HEK293 (cell line): ENCODE data around the gene SPAG5.

Experiments used
- CTCF ChIA-PET: fragments of 350-600 bp; formaldehyde crosslinking; extraction: SDS; loops from one replicate; lab custom pipeline; 2021; ENCODE audit warnings: antibody characterized with exemption; lab: Yijun Ruan, JAX
- POLR2A ChIA-PET: fragments of 300-600 bp; formaldehyde crosslinking; extraction: SDS; loops from one replicate; lab custom pipeline; 2020; ENCODE audit warnings: antibody characterized with exemption, inconsistent platforms; lab: Yijun Ruan, JAX
- H3K27ac ChIP-seq: fragments of 200-500 bp; sonication (Bioruptor generic); 2 replicates; pipeline ENCODE4 v1.5.1; 2014; ENCODE audit warnings: low read depth, low read length, control low read depth, inconsistent platforms; ENCODE audit errors: extremely low read depth
- H3K36me3 ChIP-seq, 2 experiments: fragments of 200-500 bp in 1 of 2; sonication (Bioruptor generic) in 1 of 2; 1 replicate in 1 of 2; 2 replicates in 1 of 2; pipeline ENCODE4 v1.5.1; 2014 to 2017; ENCODE audit warnings: inconsistent platforms in 2 of 2, low read length in 2 of 2; ENCODE audit not compliant: control insufficient read depth in 2 of 2, insufficient read depth in 1 of 2
- H3K4me1 ChIP-seq: fragments of 200-500 bp; sonication (Bioruptor generic); 2 replicates; pipeline ENCODE4 v1.5.1; 2014; ENCODE audit warnings: mild to moderate bottlenecking, low read length, inconsistent platforms; ENCODE audit not compliant: control insufficient read depth, insufficient read depth
- H3K4me3 ChIP-seq: 2 replicates; pipeline ENCODE4 v1.5.1; 2011; ENCODE audit warnings: low read depth, mild to moderate bottlenecking, control low read depth, low read length, moderate library complexity
- H3K9me3 ChIP-seq: fragments of 200-500 bp; sonication (Bioruptor generic); 2 replicates; pipeline ENCODE4 v1.5.1; 2014; ENCODE audit warnings: low read depth, low read length, inconsistent platforms; ENCODE audit not compliant: control insufficient read depth, insufficient read depth
- CTCF ChIP-seq: fragments of 450-650 bp; formaldehyde crosslinking; IDR thresholded peaks from 2 replicates; pipeline ENCODE4 v1.5.1; 2016; ENCODE audit warnings: missing biosample characterization, missing genetic modification characterization
- EGR2 ChIP-seq: fragments of 450-650 bp; formaldehyde crosslinking; IDR thresholded peaks from 2 replicates; pipeline ENCODE4 v1.5.1; 2016; ENCODE audit warnings: low read depth, missing biosample characterization, missing genetic modification characterization
- FEZF1 ChIP-seq: fragments of 450-650 bp; formaldehyde crosslinking; IDR thresholded peaks from 2 replicates; pipeline ENCODE4 v1.5.1; 2016; ENCODE audit warnings: missing biosample characterization, missing genetic modification characterization
- GLIS1 ChIP-seq: fragments of 450-650 bp; formaldehyde crosslinking; IDR thresholded peaks from 2 replicates; pipeline ENCODE4 v1.5.1; 2016; ENCODE audit warnings: missing biosample characterization, missing genetic modification characterization
- HOXC10 ChIP-seq: sonication (generic); formaldehyde crosslinking; IDR thresholded peaks from 2 replicates; pipeline ENCODE4 v1.8.1; 2023; ENCODE audit warnings: mild to moderate bottlenecking, missing genetic modification reagents
- HOXD13 ChIP-seq: sonication (generic); formaldehyde crosslinking; IDR thresholded peaks from 2 replicates; pipeline ENCODE4 v1.8.0; 2022; ENCODE audit warnings: missing genetic modification reagents, borderline replicate concordance
- KLF10 ChIP-seq: fragments of 450-650 bp; IDR thresholded peaks from 2 replicates; pipeline ENCODE4 v1.5.1; 2018; ENCODE audit warnings: missing biosample characterization, mild to moderate bottlenecking, missing genetic modification characterization
- KLF8 ChIP-seq: fragments of 450-650 bp; formaldehyde crosslinking; IDR thresholded peaks from 2 replicates; pipeline ENCODE4 v1.5.1; 2016; ENCODE audit warnings: missing biosample characterization, missing genetic modification characterization
- OSR2 ChIP-seq: fragments of 450-650 bp; formaldehyde crosslinking; IDR thresholded peaks from 2 replicates; pipeline ENCODE4 v1.5.1; 2016; ENCODE audit warnings: missing biosample characterization, missing genetic modification characterization
- PRDM1 ChIP-seq: fragments of 450-650 bp; formaldehyde crosslinking; IDR thresholded peaks from 2 replicates; pipeline ENCODE4; 2016; ENCODE audit warnings: missing biosample characterization, missing genetic modification characterization
- SETDB1 ChIP-seq: IDR thresholded peaks from one replicate; pipeline ENCODE4 v1.6.1; 2017; ENCODE audit warnings: mild to moderate bottlenecking, low read length, moderate library complexity, mixed read lengths; ENCODE audit not compliant: insufficient read length
- ZBTB1 ChIP-seq: fragments of 450-650 bp; formaldehyde crosslinking; IDR thresholded peaks from 2 replicates; pipeline ENCODE4 v1.5.1; 2016; ENCODE audit warnings: missing biosample characterization, missing genetic modification characterization
- ZBTB7A ChIP-seq: fragments of 450-650 bp; formaldehyde crosslinking; IDR thresholded peaks from 2 replicates; pipeline ENCODE4 v1.5.1; 2016; ENCODE audit warnings: low read depth, missing biosample characterization, missing genetic modification characterization
- ZBTB8A ChIP-seq: fragments of 450-650 bp; formaldehyde crosslinking; IDR thresholded peaks from 2 replicates; pipeline ENCODE4 v1.5.1; 2016; ENCODE audit warnings: missing biosample characterization, missing genetic modification characterization
- ZFP41 ChIP-seq: fragments of 450-650 bp; formaldehyde crosslinking; IDR thresholded peaks from 2 replicates; pipeline ENCODE4 v1.5.1; 2016; ENCODE audit warnings: missing biosample characterization, missing genetic modification characterization, borderline replicate concordance
- ZNF121 ChIP-seq: fragments of 450-650 bp; formaldehyde crosslinking; IDR thresholded peaks from 2 replicates; pipeline ENCODE4 v1.5.1; 2016; ENCODE audit warnings: missing biosample characterization, missing genetic modification characterization
- ZNF169 ChIP-seq: fragments of 450-650 bp; formaldehyde crosslinking; IDR thresholded peaks from 2 replicates; pipeline ENCODE4 v1.5.1; 2016; ENCODE audit warnings: missing biosample characterization, missing genetic modification characterization
- ZNF2 ChIP-seq: fragments of 450-650 bp; formaldehyde crosslinking; IDR thresholded peaks from 2 replicates; pipeline ENCODE4 v1.5.1; 2016; ENCODE audit warnings: missing biosample characterization, missing genetic modification characterization
- ZNF211 ChIP-seq: fragments of 450-650 bp; formaldehyde crosslinking; IDR thresholded peaks from 2 replicates; pipeline ENCODE4 v1.5.1; 2016; ENCODE audit warnings: low read depth, missing biosample characterization, missing genetic modification characterization
- ZNF341 ChIP-seq: fragments of 450-650 bp; formaldehyde crosslinking; IDR thresholded peaks from 2 replicates; pipeline ENCODE4; 2016; ENCODE audit warnings: low read depth, missing biosample characterization, missing genetic modification characterization
- ZNF391 ChIP-seq: fragments of 450-650 bp; formaldehyde crosslinking; IDR thresholded peaks from 2 replicates; pipeline ENCODE4 v1.5.1; 2016; ENCODE audit warnings: low read depth, missing biosample characterization, missing genetic modification characterization, borderline replicate concordance
- ZNF423 ChIP-seq: fragments of 450-650 bp; formaldehyde crosslinking; IDR thresholded peaks from 2 replicates; pipeline ENCODE4 v1.5.1; 2016; ENCODE audit warnings: missing biosample characterization, missing genetic modification characterization
- ZNF473 ChIP-seq: fragments of 450-650 bp; formaldehyde crosslinking; IDR thresholded peaks from 2 replicates; pipeline ENCODE4 v1.5.1; 2017; ENCODE audit warnings: missing biosample characterization, missing genetic modification characterization
- ZNF521 ChIP-seq: fragments of 450-650 bp; formaldehyde crosslinking; IDR thresholded peaks from 2 replicates; pipeline ENCODE4 v1.5.1; 2017; ENCODE audit warnings: missing biosample characterization, mild to moderate bottlenecking, missing genetic modification characterization
- ZNF596 ChIP-seq: fragments of 450-650 bp; IDR thresholded peaks from 2 replicates; pipeline ENCODE4 v1.5.0; 2018; ENCODE audit warnings: missing biosample characterization, mild to moderate bottlenecking, missing genetic modification characterization, moderate library complexity
- ZNF623 ChIP-seq: fragments of 450-650 bp; formaldehyde crosslinking; IDR thresholded peaks from 2 replicates; pipeline ENCODE4 v1.5.1; 2016; ENCODE audit warnings: missing biosample characterization, missing genetic modification characterization
- ZNF629 ChIP-seq: fragments of 450-650 bp; formaldehyde crosslinking; IDR thresholded peaks from 2 replicates; pipeline ENCODE4 v1.5.1; 2017; ENCODE audit warnings: missing biosample characterization, missing genetic modification characterization
- ZNF639 ChIP-seq: fragments of 450-650 bp; formaldehyde crosslinking; IDR thresholded peaks from 2 replicates; pipeline ENCODE4 v1.5.1; 2016; ENCODE audit warnings: missing biosample characterization, missing genetic modification characterization
- ZXDB ChIP-seq: fragments of 450-650 bp; formaldehyde crosslinking; IDR thresholded peaks from 2 replicates; pipeline ENCODE4 v1.5.1; 2016; ENCODE audit warnings: missing biosample characterization, missing genetic modification characterization

The SPAG5 gene

GRCh38 chr17:28570716-28571360 lies 28.0 kb downstream of the SPAG5 start (continued):
- no peak for TF ChIP-seq ZNF2 (tag by site-specific recombination)
- no peak for TF ChIP-seq ZNF211 (tag by site-specific recombination)
- no peak for TF ChIP-seq HOXC10 (CRISPR knock-in tag)
- 0 out of 2 replicates have a peak, but pooled peaks have one; percentile 58 for TF ChIP-seq HOXD13 (CRISPR knock-in tag)
- TF ChIP-seq ZBTB1, result no peak
- TF ChIP-seq GLIS1 (tag by site-specific recombination), result peak; percentile 41
- TF ChIP-seq PRDM1 (tag by site-specific recombination), result peak; percentile 90
- TF ChIP-seq EGR2 (tag by site-specific recombination), result peak; percentile 68; the same call in 1 of the 2 replicates
- TF ChIP-seq ZXDB (tag by site-specific recombination), result peak; percentile 70; the same call in 1 of the 2 replicates
- no peak for TF ChIP-seq KLF8 (tag by site-specific recombination)
- TF ChIP-seq CTCF (tag by site-specific recombination), result 0 out of 2 replicates have a peak, but pooled peaks have one; percentile 16
- TF ChIP-seq ZBTB8A (tag by site-specific recombination), result peak; percentile 48; the same call in 1 of the 2 replicates
- 0 out of 2 replicates have a peak, but pooled peaks have one; percentile 10 for TF ChIP-seq ZNF629 (tag by site-specific recombination)
- peak; percentile 36; the same call in 1 of the 2 replicates for TF ChIP-seq ZNF341 (tag by site-specific recombination)
- no peak for TF ChIP-seq ZNF473 (tag by site-specific recombination)

GRCh38 chr17:28569446-28569845 lies 29.4 kb downstream of the SPAG5 start:
- no peak overlapping the region for H3K4me3 ChIP-seq
- H3K27ac ChIP-seq, result no peak overlapping the region

GRCh38 chr17:28567604-28568003 lies 31.2 kb downstream of the SPAG5 start:
- CTCF ChIA-PET, result no interaction called here
- POLR2A ChIA-PET, result interaction anchor here (0.8 to 1.7 kb wide), 2 partner anchors 9 to 13 kb away, joined by 4 to 5 read pairs; partner anchors contain the start of gene ALDOC
- no peaks in the 10 kb centered on the region for H3K9me3 ChIP-seq
- no peak overlapping the region for H3K27ac ChIP-seq
- peaks cover 38 to 63% of the 10 kb centered on the region in 2 experiments for H3K36me3 ChIP-seq
- H3K4me1 ChIP-seq, result peaks cover 11% of the 10 kb centered on the region
- H3K4me3 ChIP-seq, result no peak overlapping the region
- TF ChIP-seq SETDB1 (no peak), ZNF473 (tag by site-specific recombination) (no peak), ZNF521 (tag by site-specific recombination) (no peak), ZNF639 (tag by site-specific recombination) (no peak), FEZF1 (tag by site-specific recombination) (no peak), ZFP41 (tag by site-specific recombination) (no peak), ZNF391 (tag by site-specific recombination) (no peak), ZNF169 (no peak), OSR2 (tag by site-specific recombination) (no peak), KLF10 (tag by site-specific recombination) (no peak), ZNF596 (no peak)

More at GRCh38 chr17:28569446-28569845, 29.4 kb downstream of the SPAG5 start:
- H3K36me3 ChIP-seq, result peaks cover 32 to 53% of the 10 kb centered on the region in 2 experiments
- no peaks in the 10 kb centered on the region for H3K9me3 ChIP-seq
- CTCF ChIA-PET, result interaction anchor here (0.6 to 4.5 kb wide), 5 partner anchors 9 to 79 kb away, joined by 3 to 26 read pairs (median 3); no protein-coding TSS in a partner anchor
- POLR2A ChIA-PET, result interaction anchor here (0.7 to 2.5 kb wide), 4 partner anchors 9 to 83 kb away, joined by 3 to 14 read pairs (median 4); no protein-coding TSS in a partner anchor
- H3K4me1 ChIP-seq, result peaks cover 11% of the 10 kb centered on the region
- TF ChIP-seq ZBTB7A (tag by site-specific recombination) (no peak), ZXDB (tag by site-specific recombination) (no peak), ZNF121 (tag by site-specific recombination) (no peak), ZNF423 (no peak), ZNF623 (no peak)
